ENCODE data around the gene SORCS1. TPM values are rescaled to one million over a fixed set of nuclear protein-coding genes. Genes with fewer than 3 reads are reported as not detected.

Gene SORCS1
- total RNA-seq, 4 donors from 2014 or later = 34.3 to 85.0 (median 49.3) TPM

GRCh38 chr10:106973716-106974115 is 190.8 kb downstream of the SORCS1 start:
- 49% methylated on average over 1 of the region's 1 CpG for WGBS, 2 donors
- TF ChIP-seq CTCF (IDR thresholded peaks at IDR 0.05) = no peak
- TF ChIP-seq EP300 (IDR thresholded peaks at IDR 0.05) = no peak
- TF ChIP-seq POLR2A (IDR thresholded peaks at IDR 0.05) = no peak
- Histone ChIP-seq H3K27me3 (no peaks in the 10 kb centered on the region), H3K4me3 (no peak overlapping the region), H3K36me3 (no peaks in the 10 kb centered on the region), H3K27ac (peak overlapping the region in 1 of 4 donors; percentile 13), H3K4me1 (peaks cover 0 to 13% (median 0%) of the 10 kb centered on the region in 4 donors), H3K9me3 (no peaks in the 10 kb centered on the region)
- no peak for DNase-seq (ENCODE audit: low spot score in 2 of 2)

- peaks cover 0 to 12% (median 0%) of the 10 kb centered on the region in 4 donors for H3K4me1 ChIP-seq
- H3K9me3 ChIP-seq = no peaks in the 10 kb centered on the region
- no peak overlapping the region for H3K4me3 ChIP-seq
- TF ChIP-seq CTCF (IDR thresholded peaks at IDR 0.05) (no peak), EP300 (IDR thresholded peaks at IDR 0.05) (no peak), POLR2A (IDR thresholded peaks at IDR 0.05) (no peak)
- H3K27me3 ChIP-seq = no peaks in the 10 kb centered on the region
- WGBS, 2 donors = 45 to 53% methylated on average over 1 of the region's 1 CpG
- no peaks in the 10 kb centered on the region for H3K36me3 ChIP-seq
- DNase-seq (ENCODE audit: low spot score in 2 of 2) = no peak
- H3K27ac ChIP-seq = peak overlapping the region in 1 of 4 donors; percentile 40
Observed at GRCh38 chr10:106973288-106973687, 191.2 kb downstream of the SORCS1 start.

GRCh38 chr10:106972381-106972780 is 192.1 kb downstream of the SORCS1 start:
- DNase-seq (ENCODE audit: low spot score in 2 of 2) = no peak
- no peak overlapping the region for H3K4me3 ChIP-seq
- no peaks in the 10 kb centered on the region for H3K9me3 ChIP-seq
- H3K4me1 ChIP-seq = peaks cover 0 to 14% (median under 1%) of the 10 kb centered on the region in 4 donors
- WGBS, 2 donors = 94 to 96% methylated on average over 2 of the region's 2 CpGs
- H3K27ac ChIP-seq = peak overlapping the region in 1 of 4 donors; percentile 40
- TF ChIP-seq POLR2A (IDR thresholded peaks at IDR 0.05) (no peak), CTCF (IDR thresholded peaks at IDR 0.05) (no peak), EP300 (IDR thresholded peaks at IDR 0.05) (no peak)
- H3K27me3 ChIP-seq = no peaks in the 10 kb centered on the region
- H3K36me3 ChIP-seq = no peaks in the 10 kb centered on the region

DNA sequence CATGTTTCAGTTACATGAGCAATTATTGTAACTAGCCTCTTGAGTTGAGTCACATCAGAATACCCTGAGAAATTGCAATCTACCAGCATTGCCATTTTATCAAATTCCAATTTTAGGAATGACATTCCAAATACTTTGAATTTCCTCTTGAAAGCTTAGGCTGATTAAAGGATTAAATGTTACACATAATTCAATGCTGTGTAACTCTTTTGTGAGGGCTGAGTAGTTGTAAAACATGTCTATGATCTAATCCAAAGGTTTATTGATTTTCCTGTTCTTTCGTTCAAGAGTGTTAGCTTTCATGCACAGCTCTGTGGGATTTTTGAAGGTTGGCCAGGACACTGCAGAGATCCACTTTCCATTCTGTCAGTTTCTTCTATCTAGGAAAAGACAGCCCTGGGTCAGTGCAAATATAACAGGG is 193.1 kb downstream of the SORCS1 start:
- TF ChIP-seq EP300 (IDR thresholded peaks at IDR 0.05) (no peak), POLR2A (IDR thresholded peaks at IDR 0.05) (no peak), CTCF (IDR thresholded peaks at IDR 0.05) (no peak)
- 14 to 19% methylated on average over 1 of the region's 1 CpG for WGBS, 2 donors
- H3K27me3 ChIP-seq = no peaks in the 10 kb centered on the region

GRCh38 chr10:106967452-106967851 is 197.1 kb downstream of the SORCS1 start:
- DNase-seq (ENCODE audit: low spot score in 2 of 2) = no peak
- Histone ChIP-seq H3K27ac (peak overlapping the region in 1 of 4 donors; percentile 47), H3K4me1 (peaks cover 0 to 22% (median 4%) of the 10 kb centered on the region in 4 donors), H3K36me3 (no peaks in the 10 kb centered on the region), H3K27me3 (no peaks in the 10 kb centered on the region), H3K9me3 (no peaks in the 10 kb centered on the region), H3K4me3 (no peak overlapping the region)
- no peak for TF ChIP-seq EP300 (IDR thresholded peaks at IDR 0.05)
- TF ChIP-seq CTCF (IDR thresholded peaks at IDR 0.05) = no peak
- no peak for TF ChIP-seq POLR2A (IDR thresholded peaks at IDR 0.05)
- WGBS, 2 donors = 67 to 79% methylated on average over 3 of the region's 3 CpGs

More for the DNA sequence above, 193.1 kb downstream of the SORCS1 start:
- DNase-seq (ENCODE audit: low spot score in 2 of 2) = no peak
- Histone ChIP-seq H3K27ac (peak overlapping the region in 2 of 4 donors; percentile 6 to 61), H3K4me3 (no peak overlapping the region), H3K36me3 (no peaks in the 10 kb centered on the region), H3K4me1 (peaks cover 0 to 21% (median 4%) of the 10 kb centered on the region in 4 donors), H3K9me3 (no peaks in the 10 kb centered on the region)

Measured in tibial nerve (tissue), 4 donors.